HFFc6 (cell line): ENCODE measurements around the gene ARMC9. TPM values are rescaled to one million over a fixed set of nuclear protein-coding genes. Genes with fewer than 3 reads are reported as not detected.

Source experiments
- DNase-seq: peaks from one replicate; pipeline ENCODE4 v3.0.0-alpha.2; 2018
- H3K27ac Mint-ChIP-seq: 2 replicates; pipeline ENCODE4 v1.8.0; 2020; ENCODE audit warnings: mild to moderate bottlenecking, mixed read lengths
- H3K27me3 Mint-ChIP-seq: 2 replicates; pipeline ENCODE4 v1.8.0; 2021; ENCODE audit warnings: mild to moderate bottlenecking, moderate library complexity, mixed read lengths; ENCODE audit not compliant: insufficient read depth
- H3K36me3 Mint-ChIP-seq: 2 replicates; pipeline ENCODE4 v1.8.0; 2021; ENCODE audit warnings: low read depth, mixed read lengths
- H3K4me1 Mint-ChIP-seq: 2 replicates; pipeline ENCODE4 v1.8.0; 2020; ENCODE audit warnings: low read depth, mixed read lengths
- H3K4me3 Mint-ChIP-seq: 2 replicates; pipeline ENCODE4 v1.8.0; 2020; ENCODE audit warnings: mild to moderate bottlenecking, moderate library complexity, mixed read lengths
- H3K9me3 Mint-ChIP-seq: 2 replicates; pipeline ENCODE4 v1.8.0; 2020; ENCODE audit warnings: mild to moderate bottlenecking, mixed read lengths
- CTCF ChIP-seq: fragments of 200-600 bp; sonication (generic); IDR thresholded peaks from 2 replicates; pipeline ENCODE4 v1.5.0; 2021; ENCODE audit warnings: antibody characterized with exemption, mild to moderate bottlenecking
- total RNA-seq, 6 experiments: library from RNA; stranded (reverse); fragmentation: NEBNext Ultra II Directional; extraction: Animal tissue kit (Norgen Biotek cat#: 25700); gene quantifications; 2 replicates in 1 of 6; 3 replicates in 5 of 6; pipeline ENCODE4 v1.2.3, GENCODE V29; 2021

ARMC9 gene
- total RNA-seq, 6 experiments from 2014 or later: 49.3 to 93.2 (median 55.7) TPM

GRCh38 chr2:231238689-231239088, 40.3 kb downstream of the ARMC9 start:
- Mint-ChIP-seq H3K4me3 (no peak overlapping the region), H3K27me3 (no peaks in the 10 kb centered on the region), H3K9me3 (no peaks in the 10 kb centered on the region), H3K27ac (no peak overlapping the region), H3K36me3 (peaks cover 11% of the 10 kb centered on the region; the same call in 1 of the 2 replicates), H3K4me1 (no peaks in the 10 kb centered on the region)
- TF ChIP-seq CTCF: no peak
- no peak for DNase-seq

- Mint-ChIP-seq H3K36me3 (peaks cover 11% of the 10 kb centered on the region; the same call in 1 of the 2 replicates), H3K27me3 (no peaks in the 10 kb centered on the region), H3K9me3 (no peaks in the 10 kb centered on the region), H3K27ac (no peak overlapping the region), H3K4me1 (no peaks in the 10 kb centered on the region), H3K4me3 (no peak overlapping the region)
- no peak for DNase-seq
- no peak for TF ChIP-seq CTCF
Measured at GRCh38 chr2:231239751-231240150, 41.3 kb downstream of the ARMC9 start.

GRCh38 chr2:231241755-231242507, 43.5 kb downstream of the ARMC9 start:
- H3K4me3 Mint-ChIP-seq: no peak overlapping the region
- H3K27me3 Mint-ChIP-seq: no peaks in the 10 kb centered on the region; the same call in 1 of the 2 replicates
- H3K4me1 Mint-ChIP-seq: no peaks in the 10 kb centered on the region
- peaks cover 17% of the 10 kb centered on the region for H3K36me3 Mint-ChIP-seq
- DNase-seq: no peak
- no peaks in the 10 kb centered on the region for H3K9me3 Mint-ChIP-seq
- H3K27ac Mint-ChIP-seq: no peak overlapping the region
- TF ChIP-seq CTCF: no peak

GRCh38 chr2:231243866-231244265, 45.4 kb downstream of the ARMC9 start:
- no peak for DNase-seq
- peaks cover 2% of the 10 kb centered on the region; the same call in 1 of the 2 replicates for H3K27me3 Mint-ChIP-seq
- no peaks in the 10 kb centered on the region for H3K9me3 Mint-ChIP-seq
- H3K4me3 Mint-ChIP-seq: no peak overlapping the region
- no peak for TF ChIP-seq CTCF
- H3K36me3 Mint-ChIP-seq: peaks cover 23% of the 10 kb centered on the region
- H3K4me1 Mint-ChIP-seq: no peaks in the 10 kb centered on the region
- no peak overlapping the region for H3K27ac Mint-ChIP-seq

- no peak overlapping the region for H3K27ac Mint-ChIP-seq
- no peaks in the 10 kb centered on the region for H3K9me3 Mint-ChIP-seq
- no peak for TF ChIP-seq CTCF
- peaks cover 21% of the 10 kb centered on the region for H3K36me3 Mint-ChIP-seq
- no peak for DNase-seq
- H3K27me3 Mint-ChIP-seq: peaks cover 2% of the 10 kb centered on the region; the same call in 1 of the 2 replicates
- H3K4me1 Mint-ChIP-seq: no peaks in the 10 kb centered on the region
- H3K4me3 Mint-ChIP-seq: no peak overlapping the region
Measured at GRCh38 chr2:231244382-231245248, 46.2 kb downstream of the ARMC9 start.
